GM10847 (cell line): ENCODE results near the gene MYO1D.
A peak's percentile ranks its signal among the peaks of the same experiment; 100 is the strongest.

Experiments used
- POLR2A ChIP-seq: IDR thresholded peaks from 2 replicates; pipeline ENCODE4 v1.6.1; 2011; ENCODE audit not compliant: insufficient read length; ENCODE audit errors: extremely low read depth

The MYO1D gene

GRCh38 chr17:32491371-32492263 is 385.3 kb downstream of the MYO1D start:
- TF ChIP-seq POLR2A, result peak; percentile 14

- TF ChIP-seq POLR2A, result no peak
These were observed 386.8 kb downstream of the MYO1D start for GRCh38 chr17:32490101-32490482.

GRCh38 chr17:32489320-32490100 is 387.4 kb downstream of the MYO1D start:
- no peak for TF ChIP-seq POLR2A

- no peak for TF ChIP-seq POLR2A
These were observed 388.2 kb downstream of the MYO1D start for GRCh38 chr17:32488604-32489180.

GRCh38 chr17:32488177-32488542 is 388.8 kb downstream of the MYO1D start:
- TF ChIP-seq POLR2A, result no peak

GRCh38 chr17:32487473-32488176 is 389.3 kb downstream of the MYO1D start:
- TF ChIP-seq POLR2A, result no peak

GRCh38 chr17:32486701-32487472 is 390.0 kb downstream of the MYO1D start, which contains the start of gene CDK5R1:
Gene CDK5R1, plus strand, starts transcription at chr17:32486993. Its CDS starts 628 bp downstream, at chr17:32487621.
- peak; percentile 11 for TF ChIP-seq POLR2A

- TF ChIP-seq POLR2A, result peak; percentile 22
These were observed 390.7 kb downstream of the MYO1D start for GRCh38 chr17:32486111-32486700.

- TF ChIP-seq POLR2A, result no peak
These were observed 391.4 kb downstream of the MYO1D start for GRCh38 chr17:32485261-32486110.

GRCh38 chr17:32484628-32485027 is 392.3 kb downstream of the MYO1D start:
- no peak for TF ChIP-seq POLR2A

- TF ChIP-seq POLR2A, result no peak
These were observed 392.9 kb downstream of the MYO1D start for GRCh38 chr17:32484041-32484461.

GRCh38 chr17:32483451-32484019 is 393.4 kb downstream of the MYO1D start:
- TF ChIP-seq POLR2A, result no peak

- no peak for TF ChIP-seq POLR2A
These were observed 394.2 kb downstream of the MYO1D start for GRCh38 chr17:32482568-32483320.
